ENCODE measurements around the gene MMP12.

The MMP12 gene

DNA sequence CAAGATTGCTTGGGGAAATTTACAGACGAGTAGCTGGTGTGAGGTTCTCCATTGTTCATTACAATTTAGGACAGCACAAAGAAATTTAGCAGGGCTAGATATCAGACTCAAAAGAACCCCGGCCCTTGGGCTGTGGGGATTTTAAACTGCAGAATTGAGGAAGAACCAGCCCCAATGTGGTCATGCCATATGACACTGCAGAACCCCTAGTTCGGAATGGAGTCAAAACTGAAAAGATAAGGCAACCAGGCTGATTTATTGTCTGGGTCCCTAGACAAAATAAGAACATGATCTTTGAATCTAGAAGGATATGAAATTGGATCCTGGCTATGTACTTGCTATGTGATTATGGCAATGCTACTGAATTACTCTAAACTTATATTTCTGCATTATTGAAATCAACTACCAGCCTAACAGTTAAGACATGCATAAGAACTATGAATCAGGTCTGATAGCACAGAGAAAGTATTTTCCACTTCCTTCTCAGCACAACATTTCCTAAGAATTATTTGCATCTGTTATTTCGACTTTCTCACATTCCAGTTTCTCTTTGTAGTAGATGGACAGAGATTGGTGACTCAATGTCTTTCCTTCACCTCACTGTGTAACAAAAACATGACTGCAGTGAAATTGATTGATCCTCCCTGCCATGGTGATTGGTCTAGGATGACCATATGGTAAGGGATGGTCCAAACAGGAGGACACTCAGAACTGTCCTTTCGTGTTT, 44.6 kb downstream of the MMP12 start:
- no peak overlapping the region for H3K4me2 ChIP-seq (ENCODE audit: low read length)
- WGBS (ENCODE audit: extremely low coverage, insufficient coverage, low lambda C conversion rate), result no CpG with 5 or more reads among the region's 5 CpGs
- no peak overlapping the region for H2BK120ac ChIP-seq (ENCODE audit: low read depth, low read length)
- H3K4ac ChIP-seq (ENCODE audit: low read depth, low read length), result no peak overlapping the region
- H3K9ac ChIP-seq (ENCODE audit: low read length), result no peak overlapping the region
- H2BK5ac ChIP-seq (ENCODE audit: low read length), result no peak overlapping the region
- H3K18ac ChIP-seq (ENCODE audit: low read length), result no peak overlapping the region
- H3K4me3 ChIP-seq (ENCODE audit: low read length), result no peak overlapping the region
- no peaks in the 10 kb centered on the region for H3K79me2 ChIP-seq (ENCODE audit: control insufficient read depth, insufficient read depth, low read length)
- H3K36me3 ChIP-seq (ENCODE audit: control insufficient read depth, insufficient read depth, low read length), result no peaks in the 10 kb centered on the region
- H3K56ac ChIP-seq (ENCODE audit: low read length), result no peak overlapping the region
- H2AK5ac ChIP-seq (ENCODE audit: low read length), result no peak overlapping the region
- no peak overlapping the region for H2BK15ac ChIP-seq (replicated peaks; ENCODE audit: low read depth)
- H3K27ac ChIP-seq (ENCODE audit: low read depth, low read length), result no peak overlapping the region
- H4K5ac ChIP-seq (ENCODE audit: low read length), result no peak overlapping the region
- no peaks in the 10 kb centered on the region for H3K27me3 ChIP-seq (ENCODE audit: insufficient read depth, low read length, poor library complexity)
- no peaks in the 10 kb centered on the region for H3K4me1 ChIP-seq (ENCODE audit: control insufficient read depth, low read depth, low read length)
- no peaks in the 10 kb centered on the region for H3K79me1 ChIP-seq (ENCODE audit: low read length)
- no peak for DNase-seq
- H3K23ac ChIP-seq (ENCODE audit: low read length), result no peak overlapping the region
- H4K8ac ChIP-seq (ENCODE audit: low read depth, low read length), result no peak overlapping the region

- no peak overlapping the region for H2BK15ac ChIP-seq (replicated peaks; ENCODE audit: low read depth)
- no peak overlapping the region for H2BK5ac ChIP-seq (ENCODE audit: low read length)
- H3K36me3 ChIP-seq (ENCODE audit: control insufficient read depth, insufficient read depth, low read length), result no peaks in the 10 kb centered on the region
Observed at GRCh38 chr11:102829316-102830000, 45.3 kb downstream of the MMP12 start.

GRCh38 chr11:102824556-102824955, 50.2 kb downstream of the MMP12 start:
- Histone ChIP-seq H3K56ac (ENCODE audit: low read length) (no peak overlapping the region), H2BK15ac (replicated peaks; ENCODE audit: low read depth) (no peak overlapping the region), H4K5ac (ENCODE audit: low read length) (no peak overlapping the region), H2BK120ac (ENCODE audit: low read depth, low read length) (no peak overlapping the region), H3K27me3 (ENCODE audit: insufficient read depth, low read length, poor library complexity) (no peaks in the 10 kb centered on the region), H3K9ac (ENCODE audit: low read length) (no peak overlapping the region), H3K79me2 (ENCODE audit: control insufficient read depth, insufficient read depth, low read length) (no peaks in the 10 kb centered on the region), H3K4me3 (ENCODE audit: low read length) (no peak overlapping the region), H3K79me1 (ENCODE audit: low read length) (no peaks in the 10 kb centered on the region), H3K4ac (ENCODE audit: low read depth, low read length) (no peak overlapping the region), H3K27ac (ENCODE audit: low read depth, low read length) (no peak overlapping the region), H3K4me1 (ENCODE audit: control insufficient read depth, low read depth, low read length) (no peaks in the 10 kb centered on the region), H3K4me2 (ENCODE audit: low read length) (no peak overlapping the region), H3K23ac (ENCODE audit: low read length) (no peak overlapping the region), H2BK5ac (ENCODE audit: low read length) (no peak overlapping the region), H3K36me3 (ENCODE audit: control insufficient read depth, insufficient read depth, low read length) (no peaks in the 10 kb centered on the region), H3K18ac (ENCODE audit: low read length) (no peak overlapping the region), H2AK5ac (ENCODE audit: low read length) (no peak overlapping the region), H4K8ac (ENCODE audit: low read depth, low read length) (no peak overlapping the region)
- DNase-seq, result no peak
- no CpG with 5 or more reads among the region's 1 CpG for WGBS (ENCODE audit: extremely low coverage, insufficient coverage, low lambda C conversion rate)

More at GRCh38 chr11:102829316-102830000, 45.3 kb downstream of the MMP12 start:
- H3K79me2 ChIP-seq (ENCODE audit: control insufficient read depth, insufficient read depth, low read length), result no peaks in the 10 kb centered on the region
- no peak overlapping the region for H2BK120ac ChIP-seq (ENCODE audit: low read depth, low read length)
- no peak overlapping the region for H4K8ac ChIP-seq (ENCODE audit: low read depth, low read length)
- no peak overlapping the region for H3K4me3 ChIP-seq (ENCODE audit: low read length)
- no peak overlapping the region for H3K18ac ChIP-seq (ENCODE audit: low read length)
- H3K27ac ChIP-seq (ENCODE audit: low read depth, low read length), result no peak overlapping the region
- no peak overlapping the region for H3K4ac ChIP-seq (ENCODE audit: low read depth, low read length)
- no peaks in the 10 kb centered on the region for H3K27me3 ChIP-seq (ENCODE audit: insufficient read depth, low read length, poor library complexity)
- H3K56ac ChIP-seq (ENCODE audit: low read length), result no peak overlapping the region
- no peak overlapping the region for H4K5ac ChIP-seq (ENCODE audit: low read length)
- no peaks in the 10 kb centered on the region for H3K79me1 ChIP-seq (ENCODE audit: low read length)
- no peak for DNase-seq
- H3K4me2 ChIP-seq (ENCODE audit: low read length), result no peak overlapping the region
- H2AK5ac ChIP-seq (ENCODE audit: low read length), result no peak overlapping the region
- WGBS (ENCODE audit: extremely low coverage, insufficient coverage, low lambda C conversion rate), result no CpG with 5 or more reads among the region's 6 CpGs
- no peaks in the 10 kb centered on the region for H3K4me1 ChIP-seq (ENCODE audit: control insufficient read depth, low read depth, low read length)
- H3K9ac ChIP-seq (ENCODE audit: low read length), result no peak overlapping the region
- H3K23ac ChIP-seq (ENCODE audit: low read length), result no peak overlapping the region

- Histone ChIP-seq H4K8ac (ENCODE audit: low read depth, low read length) (no peak overlapping the region), H3K56ac (ENCODE audit: low read length) (no peak overlapping the region), H2BK15ac (replicated peaks; ENCODE audit: low read depth) (no peak overlapping the region), H3K4me3 (ENCODE audit: low read length) (no peak overlapping the region), H3K4me1 (ENCODE audit: control insufficient read depth, low read depth, low read length) (no peaks in the 10 kb centered on the region), H3K27me3 (ENCODE audit: insufficient read depth, low read length, poor library complexity) (no peaks in the 10 kb centered on the region), H2BK120ac (ENCODE audit: low read depth, low read length) (no peak overlapping the region), H3K27ac (ENCODE audit: low read depth, low read length) (no peak overlapping the region), H3K9ac (ENCODE audit: low read length) (no peak overlapping the region), H3K4me2 (ENCODE audit: low read length) (no peak overlapping the region), H4K5ac (ENCODE audit: low read length) (no peak overlapping the region), H3K79me2 (ENCODE audit: control insufficient read depth, insufficient read depth, low read length) (no peaks in the 10 kb centered on the region), H3K79me1 (ENCODE audit: low read length) (no peaks in the 10 kb centered on the region), H3K4ac (ENCODE audit: low read depth, low read length) (no peak overlapping the region), H2BK5ac (ENCODE audit: low read length) (no peak overlapping the region), H3K23ac (ENCODE audit: low read length) (no peak overlapping the region), H3K18ac (ENCODE audit: low read length) (no peak overlapping the region), H3K36me3 (ENCODE audit: control insufficient read depth, insufficient read depth, low read length) (no peaks in the 10 kb centered on the region), H2AK5ac (ENCODE audit: low read length) (no peak overlapping the region)
- WGBS (ENCODE audit: extremely low coverage, insufficient coverage, low lambda C conversion rate), result no CpG with 5 or more reads among the region's 6 CpGs
- DNase-seq, result no peak
Observed at GRCh38 chr11:102819491-102819890, 55.3 kb downstream of the MMP12 start.

DNA sequence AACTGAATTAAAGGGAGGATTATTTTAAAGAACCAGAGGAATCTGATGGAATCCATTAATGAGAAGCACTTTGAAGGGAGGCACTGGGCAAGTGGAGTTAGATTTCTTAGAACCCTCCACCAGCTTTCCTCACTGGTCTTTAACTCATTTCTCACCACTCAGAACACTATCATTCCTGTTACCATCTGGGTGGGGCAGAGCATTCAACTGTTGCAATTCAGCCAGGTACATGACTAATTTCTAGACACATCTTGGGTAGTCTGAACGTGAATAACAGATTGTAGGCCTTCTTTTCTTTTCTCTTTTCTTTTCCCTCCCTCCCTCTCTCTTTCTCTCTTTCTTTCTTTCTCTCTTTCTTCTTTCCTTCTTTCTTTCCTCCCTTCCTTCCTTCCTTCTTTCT, 61.3 kb downstream of the MMP12 start:
- Histone ChIP-seq H3K56ac (ENCODE audit: low read length) (no peak overlapping the region), H3K36me3 (ENCODE audit: control insufficient read depth, insufficient read depth, low read length) (no peaks in the 10 kb centered on the region), H3K4me1 (ENCODE audit: control insufficient read depth, low read depth, low read length) (no peaks in the 10 kb centered on the region), H3K27ac (ENCODE audit: low read depth, low read length) (no peak overlapping the region), H2BK5ac (ENCODE audit: low read length) (no peak overlapping the region), H4K8ac (ENCODE audit: low read depth, low read length) (no peak overlapping the region), H3K23ac (ENCODE audit: low read length) (no peak overlapping the region), H3K4me3 (ENCODE audit: low read length) (no peak overlapping the region), H3K9ac (ENCODE audit: low read length) (no peak overlapping the region), H3K18ac (ENCODE audit: low read length) (no peak overlapping the region), H3K4ac (ENCODE audit: low read depth, low read length) (no peak overlapping the region), H3K79me1 (ENCODE audit: low read length) (no peaks in the 10 kb centered on the region), H3K4me2 (ENCODE audit: low read length) (no peak overlapping the region), H3K79me2 (ENCODE audit: control insufficient read depth, insufficient read depth, low read length) (no peaks in the 10 kb centered on the region), H4K5ac (ENCODE audit: low read length) (no peak overlapping the region), H2BK15ac (replicated peaks; ENCODE audit: low read depth) (no peak overlapping the region), H3K27me3 (ENCODE audit: insufficient read depth, low read length, poor library complexity) (no peaks in the 10 kb centered on the region), H2BK120ac (ENCODE audit: low read depth, low read length) (no peak overlapping the region), H2AK5ac (ENCODE audit: low read length) (no peak overlapping the region)
- no peak for DNase-seq
- no CpG with 5 or more reads among the region's 1 CpG for WGBS (ENCODE audit: extremely low coverage, insufficient coverage, low lambda C conversion rate)

All from mesendoderm (in vitro differentiated cells).